GM21723 (cell line): ENCODE data around the gene ATP13A2.

ENCODE experiments used
- ATAC-seq: cut with Tn5 transposase; IDR thresholded peaks from one replicate; pipeline ENCODE4 v1.9.1; 2021; ENCODE audit warnings: mild to moderate bottlenecking, moderate library complexity; ENCODE audit not compliant: unreplicated experiment

Gene ATP13A2

DNA sequence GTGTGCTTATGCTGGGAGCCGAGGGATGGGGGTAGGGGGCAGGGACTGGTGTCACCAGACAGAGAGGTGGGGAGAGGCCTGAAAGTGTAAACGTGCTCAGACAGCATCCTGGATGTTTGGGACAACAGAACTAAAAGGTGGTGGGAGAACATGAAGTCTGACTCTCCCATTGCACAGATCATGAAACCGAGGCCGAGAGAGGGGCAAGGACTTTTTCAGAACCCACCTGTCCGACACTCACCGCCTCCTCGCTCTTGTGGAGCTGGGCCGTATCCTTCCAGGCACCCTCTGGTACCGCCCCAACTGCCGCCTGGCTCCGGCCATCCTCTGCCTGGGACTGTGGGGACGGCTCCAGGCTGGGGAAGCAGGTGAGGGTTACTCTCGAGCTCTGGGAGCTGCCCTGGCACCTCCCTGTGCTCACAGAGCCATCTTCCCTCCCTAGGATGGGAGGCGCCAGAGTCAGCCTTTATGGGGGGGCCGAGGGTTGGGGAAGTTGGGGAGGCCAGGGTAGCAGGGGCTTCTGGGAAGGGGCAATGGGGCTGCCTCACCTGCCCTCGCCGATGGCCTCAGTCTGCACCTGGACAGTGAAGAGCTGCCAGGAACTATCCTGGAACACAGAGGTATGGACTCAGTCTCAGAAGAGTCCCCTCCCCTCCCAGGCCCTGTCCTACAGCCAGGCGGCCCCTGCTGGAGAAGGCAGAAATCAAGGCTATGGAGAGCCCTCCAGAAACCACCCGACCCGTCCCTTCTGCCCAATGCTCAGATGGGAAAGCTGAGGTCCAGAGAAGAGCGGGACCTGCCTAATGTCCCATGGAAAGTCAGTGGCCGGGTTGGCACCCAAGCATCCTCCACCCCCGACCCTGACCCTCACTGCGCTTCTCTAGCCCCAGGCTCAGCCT lies 7.0 kb downstream of the ATP13A2 start:
- no peak for ATAC-seq

DNA sequence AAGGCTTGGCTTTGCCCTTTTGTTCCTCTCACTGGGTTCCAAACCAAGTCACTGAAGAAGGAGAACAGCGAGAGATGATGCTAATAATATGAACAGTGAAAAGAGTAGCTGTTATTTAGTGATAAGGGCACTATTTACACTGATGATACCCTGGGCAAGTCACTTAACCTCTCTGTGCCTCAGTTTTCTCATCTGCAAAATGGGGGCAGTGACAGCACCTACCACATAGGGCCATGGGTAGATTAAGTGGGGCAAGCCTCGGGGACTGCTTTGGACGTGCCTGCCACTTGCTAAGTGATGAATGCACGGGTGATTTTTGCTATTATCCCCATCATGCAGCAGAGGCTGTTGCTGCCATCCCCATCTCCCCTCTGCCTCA lies 9.2 kb downstream of the ATP13A2 start:
- no peak for ATAC-seq

DNA sequence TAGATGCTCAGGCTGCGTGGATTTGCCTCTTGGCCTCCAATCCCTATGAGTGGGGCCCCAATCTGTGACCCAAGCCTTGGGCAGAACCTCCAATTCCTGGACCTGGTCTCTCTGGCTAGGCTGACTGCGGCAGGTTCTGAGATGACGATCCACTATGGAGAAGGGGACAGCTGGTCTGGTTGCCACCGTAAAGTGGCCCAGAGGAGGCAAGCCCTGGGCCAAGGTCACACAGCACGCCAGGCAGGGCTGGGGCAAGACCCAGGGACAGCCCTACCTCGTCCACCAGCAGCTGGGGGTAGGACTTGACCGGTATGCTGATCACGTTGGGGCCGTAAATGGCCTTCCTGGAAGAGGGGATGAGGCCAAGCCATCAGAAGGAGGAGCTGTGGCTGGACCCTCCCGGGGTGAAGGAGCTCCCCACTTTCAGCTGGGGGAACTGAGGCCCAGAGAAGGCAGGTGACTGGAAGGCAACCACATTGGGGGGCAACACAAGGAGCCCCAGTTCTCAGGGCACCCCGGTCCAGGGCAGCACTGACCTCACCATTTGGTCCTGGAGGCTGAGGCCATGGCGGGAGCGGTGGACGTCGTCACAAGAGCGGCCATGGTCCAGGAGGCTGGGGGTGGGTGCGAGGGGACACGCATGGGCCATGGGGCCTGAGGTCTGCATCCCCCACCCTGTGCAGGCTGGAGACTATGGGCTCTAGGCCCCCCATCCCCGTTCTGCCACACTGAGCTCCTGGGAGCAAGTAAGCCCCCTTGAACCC lies 9.8 kb downstream of the ATP13A2 start:
- no peak for ATAC-seq

DNA sequence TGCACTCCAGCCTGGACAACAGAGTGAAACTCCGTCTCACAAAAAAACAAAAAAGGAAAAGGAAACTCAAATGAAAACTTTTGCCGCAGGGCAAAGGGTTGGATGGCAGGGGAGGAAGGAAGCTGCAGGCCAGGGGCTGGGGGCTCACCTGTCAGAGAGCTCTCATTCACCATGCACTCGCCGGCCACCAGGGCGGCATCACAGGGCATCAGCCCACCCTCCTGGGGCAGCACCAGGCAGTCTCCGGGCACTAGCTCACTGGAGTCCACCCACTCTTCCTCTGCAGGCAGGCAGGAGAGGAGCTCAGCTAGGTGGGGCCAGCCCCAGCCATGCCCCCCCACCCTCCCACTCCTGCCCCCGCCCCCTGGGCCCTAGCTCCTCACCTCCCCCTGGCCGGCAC lies 11.9 kb downstream of the ATP13A2 start:
- no peak for ATAC-seq

DNA sequence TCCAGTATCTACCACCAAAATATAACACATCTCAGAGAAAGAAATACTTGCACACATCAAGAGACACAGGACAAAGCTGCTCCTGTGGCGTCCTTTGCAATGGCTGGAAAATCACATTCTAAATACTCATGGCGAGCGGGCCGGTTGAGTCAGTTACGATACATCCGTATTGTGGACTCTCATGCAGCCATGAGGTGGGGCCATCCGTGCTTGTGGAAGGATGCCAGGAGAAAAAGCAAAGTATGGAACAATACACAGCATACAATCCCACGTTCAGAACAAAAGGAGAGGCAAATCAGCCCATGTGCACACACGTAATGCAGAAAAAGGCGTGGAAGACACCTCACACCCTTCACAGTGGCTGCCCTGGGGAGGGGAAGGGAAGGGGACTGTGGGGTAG lies 13.1 kb downstream of the ATP13A2 start:
- no peak for ATAC-seq

DNA sequence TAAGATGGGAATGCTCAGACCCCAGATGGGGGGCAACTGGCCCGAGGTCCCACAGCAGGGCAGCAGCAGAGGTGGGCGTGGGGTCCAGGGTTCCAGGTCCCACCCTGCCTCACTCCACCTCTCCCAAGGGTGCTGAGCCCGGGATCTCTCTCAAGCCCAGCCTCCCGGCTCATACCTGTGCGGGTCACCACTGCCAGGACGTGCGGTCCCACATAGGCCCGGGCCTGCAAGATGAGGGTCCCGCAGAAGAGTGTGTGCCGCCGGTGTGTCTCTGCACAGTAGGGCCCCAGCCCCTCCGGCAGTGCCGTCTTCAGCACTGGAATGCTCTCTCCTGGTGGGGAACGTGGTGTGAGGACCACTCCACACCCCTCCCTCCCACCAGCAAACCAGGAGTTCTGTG lies 14.9 kb downstream of the ATP13A2 start:
- ATAC-seq = no peak

DNA sequence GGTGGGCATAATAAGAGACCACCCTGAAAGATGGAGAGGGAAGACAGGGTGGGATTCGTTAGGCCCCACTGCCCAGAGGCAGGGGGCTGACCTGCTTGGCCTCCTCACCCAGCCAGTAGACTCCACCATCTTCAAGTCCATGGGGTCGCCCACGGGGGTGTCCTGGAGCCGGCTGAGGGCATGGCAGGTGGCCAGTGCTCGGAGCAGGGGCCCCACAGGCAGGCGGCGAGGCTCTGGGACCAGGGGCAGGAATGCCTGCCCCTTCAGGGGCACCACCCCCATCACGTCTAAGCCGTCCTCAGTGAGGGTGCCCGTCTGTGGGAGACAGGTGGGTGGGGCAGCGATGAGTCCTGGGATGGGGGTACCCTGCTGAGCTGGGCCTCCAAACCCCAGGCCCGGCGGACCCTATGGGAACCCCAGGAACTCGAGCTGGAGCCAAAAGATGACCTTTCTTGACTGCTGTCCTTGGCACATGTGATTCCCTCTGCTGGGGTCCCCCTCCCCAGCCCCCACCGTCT lies 18.1 kb downstream of the ATP13A2 start:
- no peak for ATAC-seq

DNA sequence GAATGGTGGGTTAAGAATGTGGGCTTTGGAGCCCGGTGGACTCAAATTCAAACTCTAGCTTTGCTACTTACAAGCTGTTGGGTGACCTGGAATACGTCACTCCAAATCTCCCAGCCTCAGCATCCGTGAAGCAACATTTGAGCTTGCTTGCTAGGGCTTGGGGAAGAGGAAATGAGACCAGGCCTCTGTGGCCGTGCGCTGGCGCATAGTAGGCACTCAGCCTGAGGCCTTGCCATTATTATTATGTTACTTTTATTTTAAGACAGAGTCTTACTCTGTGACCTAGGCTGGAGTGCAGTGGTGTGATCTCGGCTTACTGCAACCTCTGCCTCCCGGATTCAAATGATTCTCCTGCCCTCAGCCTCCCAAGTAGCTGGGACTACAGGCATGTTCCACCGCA lies 19.1 kb downstream of the ATP13A2 start:
- no peak for ATAC-seq

DNA sequence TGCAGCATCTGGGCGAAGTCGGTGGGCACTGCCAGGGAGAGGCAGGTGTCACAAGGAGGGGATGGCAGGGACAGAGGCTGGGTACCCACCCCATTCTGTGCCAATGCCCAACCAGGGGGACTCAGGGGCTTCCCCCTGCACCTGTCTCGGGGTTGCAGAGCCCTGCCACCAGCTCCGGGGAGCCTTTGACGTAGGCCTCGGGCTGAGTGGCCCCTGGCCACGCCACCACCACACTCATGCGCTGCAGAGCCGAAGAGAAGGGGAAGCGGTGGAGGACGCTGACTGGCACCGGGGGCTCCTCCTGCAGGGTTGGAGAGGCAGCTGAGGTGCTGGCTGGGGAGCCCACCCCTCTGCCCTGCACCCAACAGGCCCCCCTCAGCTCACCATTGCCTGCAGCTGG lies 19.6 kb downstream of the ATP13A2 start:
- no peak for ATAC-seq

DNA sequence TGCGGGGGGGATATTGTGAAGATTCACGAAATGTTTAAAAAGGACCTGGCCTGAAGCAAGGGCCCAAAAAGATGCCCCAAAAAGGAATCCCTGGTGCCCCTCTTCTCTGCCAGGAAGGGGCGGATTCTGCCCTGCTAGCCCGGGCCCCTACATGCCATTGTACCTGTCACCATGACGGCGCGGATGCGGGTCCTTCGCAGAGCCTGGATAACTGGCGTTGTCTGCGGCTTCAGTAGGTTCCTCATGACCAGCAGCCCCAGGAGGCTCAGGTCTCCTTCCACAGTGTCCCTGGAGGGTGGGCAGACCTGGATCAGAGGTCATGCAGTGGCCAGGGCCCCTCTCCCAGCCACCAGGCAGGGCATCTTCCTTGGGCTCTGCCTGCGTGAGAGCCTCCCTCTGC lies 20.2 kb downstream of the ATP13A2 start:
- ATAC-seq = no peak

DNA sequence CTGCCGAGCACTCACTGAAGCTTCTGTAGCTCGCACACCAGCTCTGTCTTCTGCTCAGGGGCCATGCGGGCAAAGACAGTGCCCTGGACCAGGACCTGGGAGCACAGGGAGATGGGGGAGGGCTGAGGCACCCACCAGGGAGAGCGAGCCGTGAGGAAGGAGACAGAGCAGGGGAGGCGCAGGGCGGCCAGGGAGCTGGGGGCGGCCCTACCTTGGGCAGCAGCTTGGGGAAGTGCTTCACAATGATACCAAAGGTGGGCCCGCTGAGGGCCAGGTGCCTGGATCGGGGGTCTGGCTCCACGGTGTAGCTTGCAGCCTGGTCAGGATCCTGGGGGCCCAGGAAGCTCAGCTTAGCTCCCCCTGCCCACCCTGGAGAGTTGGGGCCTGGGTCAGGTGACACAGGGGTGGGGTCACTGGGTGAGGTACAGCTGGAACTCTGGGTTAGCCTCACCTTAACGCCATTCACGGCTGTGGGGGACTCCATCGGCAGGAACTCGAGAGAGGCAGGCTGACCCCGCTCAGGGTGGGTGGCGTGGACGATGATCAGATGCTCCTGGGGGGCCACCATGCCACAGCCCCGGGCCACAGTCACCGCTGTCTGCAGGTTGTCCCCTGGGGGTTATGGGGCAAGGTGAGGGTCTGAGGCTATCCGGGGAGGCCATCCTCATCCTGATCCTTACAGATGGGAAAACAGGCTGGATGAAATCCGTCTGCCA lies 21.9 kb downstream of the ATP13A2 start:
- no peak for ATAC-seq

DNA sequence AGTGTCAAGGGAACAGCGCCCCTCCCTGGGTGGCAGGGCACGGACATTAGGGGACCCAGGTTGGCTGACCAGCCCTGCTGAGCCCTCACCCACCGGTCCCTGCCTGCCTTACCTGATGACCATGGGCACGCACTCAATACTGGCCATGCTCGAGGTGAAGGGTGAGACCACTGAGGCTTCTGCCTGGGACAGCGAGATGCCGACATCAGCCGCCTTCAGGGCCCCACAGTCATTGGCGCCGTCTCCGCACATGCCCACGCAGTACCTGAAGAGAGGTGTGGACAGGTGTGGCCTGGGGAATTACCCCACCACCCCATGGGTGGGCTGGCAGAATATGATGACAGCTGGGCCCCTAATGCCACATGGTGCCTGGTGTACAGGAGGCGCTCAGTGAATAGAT lies 23.5 kb downstream of the ATP13A2 start:
- ATAC-seq = no peak

DNA sequence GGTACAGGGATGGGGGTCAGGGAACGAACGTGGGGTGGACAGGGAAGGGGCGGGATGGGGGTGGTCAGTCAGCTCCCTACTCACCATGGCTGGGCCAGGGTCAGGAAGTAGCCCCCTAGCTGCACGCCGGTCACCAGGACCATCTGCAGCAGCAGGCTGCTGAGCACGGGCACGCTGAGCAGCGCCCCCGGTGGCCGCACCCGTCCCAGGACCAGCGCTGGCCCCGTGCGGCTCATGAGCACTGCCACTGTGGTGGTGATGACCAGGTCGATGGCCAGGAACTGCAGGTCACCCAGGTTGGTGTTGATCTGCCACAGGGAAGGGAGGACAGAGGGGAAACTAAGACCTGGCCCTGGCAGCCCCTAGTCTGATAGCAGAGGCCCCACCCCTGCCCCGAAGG lies 24.8 kb downstream of the ATP13A2 start:
- ATAC-seq = no peak

DNA sequence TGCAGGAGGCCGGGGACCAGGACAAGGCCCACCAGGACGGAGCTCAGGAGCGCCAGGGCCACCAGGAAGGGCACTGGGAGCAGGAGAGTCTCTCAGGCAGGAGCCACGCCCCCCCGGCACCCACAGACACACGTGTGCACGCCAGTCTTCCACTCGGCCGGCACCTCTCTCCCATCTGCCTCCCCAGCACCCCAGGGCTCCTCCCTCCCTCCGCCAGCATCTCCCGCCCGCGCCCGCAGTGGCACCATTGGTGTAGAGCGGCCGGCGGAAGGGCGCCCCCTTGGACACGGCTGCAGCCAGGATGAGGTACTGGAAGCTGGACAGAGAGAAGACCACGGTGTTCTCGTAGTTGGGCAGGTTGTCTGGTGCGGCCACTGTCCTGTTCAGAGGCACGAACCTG lies 25.2 kb downstream of the ATP13A2 start:
- no peak for ATAC-seq

DNA sequence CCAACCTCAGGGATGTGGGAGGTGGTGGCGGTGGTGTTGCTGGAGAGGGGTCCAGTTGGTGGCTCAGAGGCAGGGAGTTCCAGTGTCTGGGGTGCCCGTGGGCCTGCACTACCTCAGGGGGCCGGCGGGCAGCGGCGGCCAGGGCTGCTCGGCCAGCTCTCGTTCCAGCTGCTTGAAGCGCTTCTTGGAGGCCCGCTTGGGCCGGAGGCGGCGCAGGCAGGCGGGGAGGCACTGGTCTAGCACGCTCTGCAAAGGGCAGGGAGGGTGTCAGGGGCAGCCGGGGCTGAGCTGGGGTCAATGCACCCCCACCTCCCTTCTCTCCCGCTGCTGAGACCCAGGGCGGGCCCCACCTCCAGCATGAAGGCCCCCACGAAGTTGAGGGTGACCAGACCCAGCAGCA lies 25.6 kb downstream of the ATP13A2 start:
- ATAC-seq = no peak

DNA sequence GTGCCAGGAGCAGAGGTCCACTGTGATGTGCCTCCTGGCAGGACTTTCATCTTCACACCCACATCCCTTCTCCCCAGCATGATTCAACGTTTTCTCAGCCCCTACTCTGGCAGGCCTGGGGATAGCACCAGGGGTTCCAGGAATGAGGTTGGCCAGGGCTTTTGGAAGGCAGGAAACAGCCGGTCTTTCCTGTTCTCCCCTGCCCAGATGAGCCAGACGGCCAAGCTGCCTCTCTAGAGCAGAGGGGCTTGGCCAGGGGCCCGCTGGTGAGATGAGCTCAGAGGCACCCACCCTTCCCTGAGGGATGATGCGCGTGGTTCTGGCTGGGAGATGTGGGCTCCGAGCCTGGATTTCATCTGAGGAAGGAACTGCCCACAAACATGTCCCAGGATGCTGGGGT lies 27.0 kb downstream of the ATP13A2 start:
- no peak for ATAC-seq

DNA sequence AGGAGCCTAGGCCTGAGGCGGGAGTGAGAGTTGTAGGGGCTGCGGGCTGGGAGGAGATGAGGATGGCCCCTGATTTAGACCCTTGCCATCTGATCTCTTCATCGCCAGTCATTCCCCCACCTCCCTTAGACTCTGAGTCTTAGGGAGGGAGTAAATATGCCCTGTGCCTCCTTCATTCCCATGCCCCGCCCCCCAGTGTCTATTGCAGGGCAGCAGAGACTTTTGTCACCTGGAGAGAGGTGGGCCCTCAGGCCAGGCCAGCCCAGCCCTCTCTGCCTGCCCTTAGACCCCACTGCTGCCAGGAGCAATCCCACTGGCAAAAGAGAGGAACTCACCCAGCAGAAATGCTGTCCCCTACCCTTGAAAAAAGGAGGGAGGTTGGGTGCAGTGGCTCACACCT lies 28.1 kb downstream of the ATP13A2 start:
- no peak for ATAC-seq

DNA sequence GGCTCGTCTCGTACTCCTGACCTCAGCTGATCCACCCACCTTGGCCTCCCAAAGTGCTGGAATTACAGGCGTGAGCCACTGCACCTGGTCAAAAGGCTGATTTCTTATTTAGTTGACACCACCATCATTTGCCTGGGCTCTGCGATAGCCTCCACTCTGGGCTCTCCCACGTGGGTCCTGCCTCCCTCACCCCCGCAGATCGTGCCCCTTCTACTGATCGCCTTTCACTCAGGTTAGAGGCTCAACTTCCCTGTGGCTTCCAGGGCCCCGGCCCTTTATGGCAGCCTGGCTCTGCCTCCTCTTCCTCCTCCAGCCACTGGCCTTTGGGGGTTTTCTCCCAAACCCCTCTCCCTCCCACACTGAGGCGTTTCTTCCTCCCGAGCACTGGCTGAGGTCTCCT lies 28.8 kb downstream of the ATP13A2 start:
- ATAC-seq = no peak

DNA sequence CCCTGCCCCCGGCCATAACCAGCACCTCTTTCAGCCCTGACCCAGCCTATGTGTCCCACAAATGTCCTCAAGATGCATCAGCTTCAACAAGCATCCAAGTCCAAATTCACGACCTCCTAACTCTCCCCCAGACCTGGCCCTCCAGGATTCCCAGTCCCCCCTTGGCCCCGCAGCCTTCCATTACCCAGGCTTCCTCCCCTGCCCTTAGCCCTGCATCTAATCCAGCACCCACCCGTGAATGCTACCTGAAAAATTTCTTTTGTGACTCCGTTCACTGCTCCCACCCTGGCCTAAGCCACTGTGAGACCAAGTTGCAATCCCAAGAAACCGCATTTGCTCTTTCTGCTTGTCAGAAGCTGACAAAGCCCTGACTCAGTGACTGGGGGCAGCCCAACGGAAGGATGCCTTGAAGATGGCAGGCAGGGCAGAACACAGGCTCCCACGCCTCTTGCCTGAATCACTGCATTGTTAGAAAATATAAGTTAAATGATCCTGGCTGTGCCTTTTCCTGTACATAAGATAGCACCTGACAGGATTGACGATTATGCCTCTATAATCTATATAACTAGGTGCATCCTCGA lies 30.4 kb downstream of the ATP13A2 start:
- no peak for ATAC-seq

DNA sequence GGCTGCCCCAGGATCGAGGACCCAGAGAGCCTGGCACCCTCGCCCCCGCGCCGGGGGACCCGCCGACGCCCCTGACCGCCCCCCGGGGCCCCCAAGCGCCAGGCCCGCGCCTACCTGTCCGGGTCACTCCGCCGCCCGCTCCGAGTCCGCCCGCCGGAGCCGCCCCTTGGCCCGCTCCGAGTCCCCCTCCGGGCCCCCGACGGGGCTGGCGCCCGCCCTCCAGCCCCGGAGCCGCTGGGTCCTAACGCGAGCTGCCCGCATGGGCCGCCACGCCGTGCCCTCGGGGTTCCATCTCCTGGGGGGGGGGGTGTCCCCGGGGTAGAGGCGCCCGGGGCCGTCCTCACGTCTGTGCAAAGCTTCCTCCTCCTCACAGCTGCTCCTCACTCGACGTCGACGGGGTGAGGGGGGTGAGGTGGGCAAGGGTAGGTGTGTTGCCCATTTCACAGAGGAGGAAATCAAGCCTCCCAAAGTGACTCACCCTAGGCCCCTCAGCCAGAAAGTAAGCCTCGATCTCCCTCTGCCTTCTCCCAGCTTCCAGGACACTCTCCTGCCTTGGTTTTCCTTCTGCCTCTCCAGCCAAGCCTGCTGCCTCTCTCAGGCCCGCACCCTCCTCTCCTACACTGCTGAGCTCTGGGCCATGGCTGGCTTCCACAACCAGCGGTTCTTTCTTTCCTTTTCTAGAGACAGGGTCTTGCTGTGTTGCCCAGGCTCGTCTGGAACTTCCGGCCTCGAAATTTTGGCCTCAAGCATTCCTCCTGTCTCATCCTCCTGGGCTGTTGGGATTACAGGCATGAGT lies 31.1 kb downstream of the ATP13A2 start, which contains the start of gene MFAP2:
TSS of gene MFAP2 (minus strand) at position 148 of the 796 bp plus-strand sequence. CDS start 2,347 bp downstream, outside the sequence.
- no peak for ATAC-seq
